Testis (tissue), 2 donors: ENCODE measurements around the gene DMPK.

Experiments
- CTCF ChIP-seq, 3 experiments: fragments of 450-650 bp in 2 of 3; fragments of 200-600 bp in 1 of 3; sonication (generic) in 1 of 3; IDR thresholded peaks; one replicate each; pipeline ENCODE4 v1.5.1; 2016 to 2019; ENCODE audit warnings: antibody characterized with exemption in 3 of 3, mild to moderate bottlenecking in 2 of 3, moderate library complexity in 1 of 3
- POLR2A ChIP-seq: fragments of 450-650 bp; IDR thresholded peaks from one replicate; pipeline ENCODE4 v1.6.1; 2017; ENCODE audit warnings: antibody characterized with exemption, mild to moderate bottlenecking, moderate library complexity

GRCh38 chr19:45817725-45818301, 35.5 kb upstream of the DMPK start:
- TF ChIP-seq POLR2A (no peak), CTCF (IDR thresholded peaks at IDR 0.05) (no peak)
